ENCODE measurements around the gene USP3. TPM values are rescaled to one million over a fixed set of nuclear protein-coding genes. Genes with fewer than 3 reads are reported as not detected.

Gene USP3
- total RNA-seq, 1 experiment from 2014 or later, result 70.2 TPM

GRCh38 chr15:63597038-63597790 lies 92.8 kb downstream of the USP3 start, which contains the start of gene FBXL22:
TSS of gene FBXL22 (plus strand) at chr15:63597387. CDS start at chr15:63597393, 6 bp downstream.
- CTCF ChIA-PET, result interaction anchor here (0.6 to 3.4 kb wide), 6 partner anchors 87 to 306 kb away, joined by 3 to 41 read pairs (median 8); no protein-coding TSS in a partner anchor
- POLR2A ChIA-PET, result interaction anchor here (0.5 to 11.1 kb wide), 8 partner anchors 8 to 194 kb away, joined by 3 to 186 read pairs (median 6); partner anchors contain the start of gene USP3
- Mint-ChIP-seq H3K4me3 (ENCODE audit: unreplicated experiment) (no peak within 1 kb of the TSS), H3K9me3 (ENCODE audit: unreplicated experiment) (no peaks in the 10 kb centered on the region), H3K4me1 (ENCODE audit: insufficient read depth, unreplicated experiment) (peaks cover 11% of the 10 kb centered on the region), H3K27ac (ENCODE audit: low read depth, unreplicated experiment) (no peak within 1 kb of the TSS), H3K27me3 (ENCODE audit: insufficient read depth, unreplicated experiment) (no peaks in the 10 kb centered on the region), H3K36me3 (ENCODE audit: insufficient read depth, unreplicated experiment) (peaks cover 41% of the 10 kb centered on the region)
- intact Hi-C loops (cut with micrococcal nuclease), result no loop called here
- DNase-seq (ENCODE audit: unreplicated experiment), result no peak
- no peak for TF ChIP-seq CTCF (IDR thresholded peaks at IDR 0.05; ENCODE audit: unreplicated experiment)
- BruUV-seq (replicated peaks), result no TSS peak

- intact Hi-C loops (cut with micrococcal nuclease), result no loop called here
- Mint-ChIP-seq H3K9me3 (ENCODE audit: unreplicated experiment) (no peaks in the 10 kb centered on the region), H3K36me3 (ENCODE audit: insufficient read depth, unreplicated experiment) (peaks cover 35% of the 10 kb centered on the region), H3K4me3 (ENCODE audit: unreplicated experiment) (no peak overlapping the region), H3K27ac (ENCODE audit: low read depth, unreplicated experiment) (no peak overlapping the region), H3K4me1 (ENCODE audit: insufficient read depth, unreplicated experiment) (peaks cover 11% of the 10 kb centered on the region), H3K27me3 (ENCODE audit: insufficient read depth, unreplicated experiment) (no peaks in the 10 kb centered on the region)
- BruUV-seq (replicated peaks), result no TSS peak
- TF ChIP-seq CTCF (IDR thresholded peaks at IDR 0.05; ENCODE audit: unreplicated experiment), result no peak
- DNase-seq (ENCODE audit: unreplicated experiment), result no peak
- ChIA-PET POLR2A (interaction anchor here (0.9 to 11.1 kb wide), 7 partner anchors 9 to 133 kb away, joined by 3 to 186 read pairs (median 34); partner anchors contain the start of gene USP3), CTCF (interaction anchor here (3.2 to 3.4 kb wide), 2 partner anchors 131 to 306 kb away, joined by 11 to 41 read pairs; no protein-coding TSS in a partner anchor)
Observed at GRCh38 chr15:63597821-63598220, 93.4 kb downstream of the USP3 start.

DNA sequence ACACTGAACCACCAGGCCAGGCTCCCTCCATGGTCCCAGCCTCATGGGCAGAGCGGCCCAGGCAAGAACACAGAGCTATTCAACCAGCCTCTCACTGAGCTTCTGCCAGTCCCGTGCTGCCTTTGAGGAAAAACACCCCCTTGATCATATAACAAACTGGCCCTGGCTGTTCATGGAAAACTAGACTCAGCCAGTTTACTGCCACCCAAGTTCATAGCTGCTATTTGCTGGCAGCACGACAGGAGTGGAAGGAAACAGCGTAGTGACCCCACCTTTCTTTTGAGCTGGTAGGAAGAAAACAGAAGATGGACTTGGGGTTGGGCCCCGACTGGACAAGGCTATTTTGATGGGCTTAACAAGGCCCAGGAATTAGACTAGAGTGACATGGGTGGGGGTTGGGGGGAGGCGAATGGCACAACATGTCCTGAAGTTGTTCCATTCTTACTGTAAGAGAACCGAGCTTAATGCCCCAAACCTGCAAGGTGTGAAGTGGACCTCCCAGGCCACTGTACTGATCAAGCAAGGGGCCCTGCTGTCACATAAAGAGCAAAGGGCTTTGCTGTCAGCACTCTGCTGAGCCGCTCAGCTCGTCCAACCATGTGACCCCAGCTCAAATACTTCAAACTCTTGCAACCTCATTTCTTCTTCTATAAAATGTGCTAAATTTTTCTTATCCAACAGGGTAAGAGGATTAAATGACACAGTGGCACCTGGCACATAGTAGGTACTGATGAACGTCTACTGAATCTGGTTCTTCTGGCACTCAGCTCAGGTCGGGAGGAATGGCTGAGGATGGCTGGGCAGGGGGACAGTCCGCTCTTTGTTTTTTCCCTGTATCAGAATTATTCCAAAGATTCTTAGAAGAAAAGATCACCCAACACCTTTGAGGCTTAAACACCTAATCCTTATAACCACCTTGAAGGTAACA lies 94.3 kb downstream of the USP3 start:
- no peaks in the 10 kb centered on the region for H3K9me3 Mint-ChIP-seq (ENCODE audit: unreplicated experiment)
- intact Hi-C loops (cut with micrococcal nuclease), result loop anchor here (1.0 kb wide), 3 partner anchors 94 to 309 kb away; partner anchors contain the start of gene USP3
- H3K4me3 Mint-ChIP-seq (ENCODE audit: unreplicated experiment), result peak overlapping the region; percentile 83
- H3K36me3 Mint-ChIP-seq (ENCODE audit: insufficient read depth, unreplicated experiment), result peaks cover 26% of the 10 kb centered on the region
- H3K27me3 Mint-ChIP-seq (ENCODE audit: insufficient read depth, unreplicated experiment), result no peaks in the 10 kb centered on the region
- peaks cover 11% of the 10 kb centered on the region for H3K4me1 Mint-ChIP-seq (ENCODE audit: insufficient read depth, unreplicated experiment)
- BruUV-seq (replicated peaks), result no TSS peak
- H3K27ac Mint-ChIP-seq (ENCODE audit: low read depth, unreplicated experiment), result peak overlapping the region; percentile 27
- DNase-seq (ENCODE audit: unreplicated experiment), result no peak
- TF ChIP-seq CTCF (IDR thresholded peaks at IDR 0.05; ENCODE audit: unreplicated experiment), result no peak
- CTCF ChIA-PET, result interaction anchor here (0.6 to 3.4 kb wide), 27 partner anchors 9 to 469 kb away, joined by 3 to 41 read pairs (median 5); partner anchors contain the start of gene USP3
- POLR2A ChIA-PET, result interaction anchor here (0.6 to 11.1 kb wide), 28 partner anchors 10 to 495 kb away, joined by 3 to 186 read pairs (median 5); partner anchors contain the start of genes CIAO2A and USP3

Measured in MCF 10A (cell line).